K562 (cell line): ENCODE results near the gene PIK3AP1. TPM values are rescaled to one million over a fixed set of nuclear protein-coding genes. Genes with fewer than 3 reads are reported as not detected.

Source experiments
- BRD9 ChIP-seq: fragments of 450-650 bp; IDR thresholded peaks from 2 replicates; pipeline ENCODE4 v1.6.1; 2018; ENCODE audit warnings: low read depth; ENCODE audit not compliant: partially characterized antibody
- ETV1 ChIP-seq: fragments of 450-650 bp; conservative IDR thresholded peaks from 2 replicates; pipeline ENCODE4 v1.6.1; 2016; ENCODE audit warnings: missing genetic modification characterization, control low read depth, low read depth, missing compliant biosample characterization
- MBD2 ChIP-seq: sonication (generic); IDR thresholded peaks from 2 replicates; pipeline ENCODE4 v1.6.1; 2016; ENCODE audit warnings: low read depth, borderline replicate concordance
- MTA2 ChIP-seq: fragments of 450-650 bp; IDR thresholded peaks from 2 replicates; pipeline ENCODE4 v1.6.1; 2016; ENCODE audit warnings: low read depth
- MYC ChIP-seq, 2 experiments: fragments of 250-450 bp in 1 of 2; sonication (Bioruptor Pico) in 1 of 2; IDR thresholded peaks; 2 replicates each; pipeline versions ENCODE4 v1.5.1 to v1.6.1; 2012 to 2021; ENCODE audit warnings: low read depth in 2 of 2, borderline replicate concordance in 1 of 2, improper control_type of control experiment in 1 of 2, low read length in 1 of 2, mild to moderate bottlenecking in 1 of 2, moderate library complexity in 1 of 2
- NCOR1 ChIP-seq: fragments of 450-650 bp; IDR thresholded peaks from 2 replicates; pipeline ENCODE4 v1.6.1; 2016; ENCODE audit warnings: mild to moderate bottlenecking, moderate library complexity
- PML ChIP-seq: IDR thresholded peaks from 2 replicates; pipeline ENCODE4 v1.6.1; 2012; ENCODE audit warnings: low read length, inconsistent platforms
- POLR2AphosphoS5 ChIP-seq: IDR thresholded peaks from 2 replicates; pipeline ENCODE4 v1.6.1; 2011; ENCODE audit warnings: mild to moderate bottlenecking, low read depth, low read length, moderate library complexity; ENCODE audit not compliant: control insufficient read depth, insufficient read depth
- PRMT5 ChIP-seq: sonication (generic); formaldehyde crosslinking; IDR thresholded peaks from 2 replicates; pipeline ENCODE4 v1.5.0; 2020; ENCODE audit warnings: missing genetic modification reagents
- RBM34 ChIP-seq: fragments of 200-400 bp; formaldehyde crosslinking; IDR thresholded peaks from 2 replicates; pipeline ENCODE4 v1.6.1; 2018; ENCODE audit warnings: low read length, borderline replicate concordance; ENCODE audit not compliant: insufficient read depth
- SLC30A9 ChIP-seq: fragments of 250-450 bp; sonication (Bioruptor Pico); IDR thresholded peaks from 2 replicates; pipeline ENCODE4 v1.8.0; 2022; ENCODE audit warnings: mild to moderate bottlenecking, moderate library complexity
- SMAD2 ChIP-seq: fragments of 150-350 bp; IDR thresholded peaks from 2 replicates; pipeline ENCODE4 v1.6.1; 2014; ENCODE audit warnings: low read depth, mild to moderate bottlenecking, low read length
- TARDBP ChIP-seq: fragments of 450-650 bp; IDR thresholded peaks from 2 replicates; pipeline ENCODE4 v1.6.1; 2016
- TEAD4 ChIP-seq, 2 experiments: sonication (generic) in 1 of 2; formaldehyde crosslinking in 1 of 2; IDR thresholded peaks; 2 replicates each; pipeline versions ENCODE4 v1.6.1 to v1.8.0; 2012 to 2022; ENCODE audit warnings: borderline replicate concordance in 1 of 2, inconsistent platforms in 1 of 2, low read length in 1 of 2, mild to moderate bottlenecking in 1 of 2, missing genetic modification reagents in 1 of 2
- ZC3H4 ChIP-seq: sonication (generic); formaldehyde crosslinking; IDR thresholded peaks from 2 replicates; pipeline ENCODE4 v1.9.0; 2021; ENCODE audit warnings: missing genetic modification reagents, borderline replicate concordance
- ZNF217 ChIP-seq: sonication (generic); formaldehyde crosslinking; IDR thresholded peaks from 2 replicates; pipeline ENCODE4 v1.8.0; 2022; ENCODE audit warnings: mild to moderate bottlenecking, missing genetic modification reagents
- ZNF3 ChIP-seq: fragments of 250-450 bp; sonication (Bioruptor Pico); IDR thresholded peaks from 2 replicates; pipeline ENCODE4 v1.5.0; 2021; ENCODE audit warnings: mild to moderate bottlenecking, moderate library complexity
- ZNF551 ChIP-seq: fragments of 250-450 bp; sonication (Bioruptor Pico); IDR thresholded peaks from 2 replicates; pipeline ENCODE4 v1.5.0; 2021; ENCODE audit warnings: mild to moderate bottlenecking, moderate library complexity
- ZNF780A ChIP-seq: fragments of 250-450 bp; sonication (Bioruptor Pico); IDR thresholded peaks from 2 replicates; pipeline ENCODE4 v1.5.0; 2021; ENCODE audit warnings: mild to moderate bottlenecking
- polyA plus RNA-seq, 8 experiments: library from polyadenylated mRNA; depleted of rRNA in 4 of 8; stranded (reverse) in 5 of 8; unstranded in 3 of 8; fragments of >200 nt; fragmentation: Nextera tagmentation in 2 of 8; fragmentation: Illumina TruSeq in 1 of 8; extraction: Ambion mirVana in 2 of 8; extraction: Trizol in 1 of 8; gene quantifications; 2 replicates each; pipeline versions ENCODE4 v1.2.1 to v1.2.3, GENCODE V29; 2011 to 2014; ENCODE audit warnings: inconsistent platforms in 1 of 8, missing spikeins in 1 of 8
- total RNA-seq, 7 experiments: library from RNA; depleted of rRNA in 6 of 7; stranded (reverse); fragments of >200 nt in 6 of 7; fragmentation: Illumina TruSeq in 2 of 7; extraction: Trizol in 2 of 7; gene quantifications; 2 replicates each; pipeline versions ENCODE4 v1.2.1 to v1.2.3, GENCODE V29; 2011 to 2021; ENCODE audit warnings: low replicate concordance in 1 of 7
- TF ChIP-seq, protein P1 (sequence below): fragments of 450-650 bp; IDR thresholded peaks from 2 replicates; pipeline ENCODE4 v1.6.1; 2016; ENCODE audit warnings: mild to moderate bottlenecking, moderate library complexity

The PIK3AP1 gene
- total and polyA plus RNA-seq, 9 of the 15 experiments (the other 6 are each of a cell fraction or from before 2014, with no cell fraction given): 0.20 to 2.4 (median 1.4) TPM

DNA sequence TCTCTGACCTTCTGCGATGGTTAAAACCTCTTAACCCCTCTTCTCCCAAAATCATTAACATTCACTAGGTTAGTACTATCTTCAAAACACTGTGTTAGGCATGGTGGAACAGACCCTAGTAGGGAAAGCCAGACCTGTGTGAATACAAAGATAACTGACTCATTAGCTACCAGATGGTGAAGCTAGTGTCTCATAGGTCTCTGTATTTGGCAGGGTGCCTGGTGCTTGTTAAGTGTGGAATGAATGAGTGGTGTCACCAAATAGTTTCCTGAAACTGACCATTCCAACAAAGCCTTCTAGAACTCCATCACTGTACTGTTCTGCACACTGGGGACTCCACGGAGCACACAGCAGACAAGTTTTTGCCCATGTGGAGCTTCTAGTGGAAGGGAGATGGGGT is 105.8 kb downstream of the PIK3AP1 start (continued):
- TF ChIP-seq, protein P1, sequence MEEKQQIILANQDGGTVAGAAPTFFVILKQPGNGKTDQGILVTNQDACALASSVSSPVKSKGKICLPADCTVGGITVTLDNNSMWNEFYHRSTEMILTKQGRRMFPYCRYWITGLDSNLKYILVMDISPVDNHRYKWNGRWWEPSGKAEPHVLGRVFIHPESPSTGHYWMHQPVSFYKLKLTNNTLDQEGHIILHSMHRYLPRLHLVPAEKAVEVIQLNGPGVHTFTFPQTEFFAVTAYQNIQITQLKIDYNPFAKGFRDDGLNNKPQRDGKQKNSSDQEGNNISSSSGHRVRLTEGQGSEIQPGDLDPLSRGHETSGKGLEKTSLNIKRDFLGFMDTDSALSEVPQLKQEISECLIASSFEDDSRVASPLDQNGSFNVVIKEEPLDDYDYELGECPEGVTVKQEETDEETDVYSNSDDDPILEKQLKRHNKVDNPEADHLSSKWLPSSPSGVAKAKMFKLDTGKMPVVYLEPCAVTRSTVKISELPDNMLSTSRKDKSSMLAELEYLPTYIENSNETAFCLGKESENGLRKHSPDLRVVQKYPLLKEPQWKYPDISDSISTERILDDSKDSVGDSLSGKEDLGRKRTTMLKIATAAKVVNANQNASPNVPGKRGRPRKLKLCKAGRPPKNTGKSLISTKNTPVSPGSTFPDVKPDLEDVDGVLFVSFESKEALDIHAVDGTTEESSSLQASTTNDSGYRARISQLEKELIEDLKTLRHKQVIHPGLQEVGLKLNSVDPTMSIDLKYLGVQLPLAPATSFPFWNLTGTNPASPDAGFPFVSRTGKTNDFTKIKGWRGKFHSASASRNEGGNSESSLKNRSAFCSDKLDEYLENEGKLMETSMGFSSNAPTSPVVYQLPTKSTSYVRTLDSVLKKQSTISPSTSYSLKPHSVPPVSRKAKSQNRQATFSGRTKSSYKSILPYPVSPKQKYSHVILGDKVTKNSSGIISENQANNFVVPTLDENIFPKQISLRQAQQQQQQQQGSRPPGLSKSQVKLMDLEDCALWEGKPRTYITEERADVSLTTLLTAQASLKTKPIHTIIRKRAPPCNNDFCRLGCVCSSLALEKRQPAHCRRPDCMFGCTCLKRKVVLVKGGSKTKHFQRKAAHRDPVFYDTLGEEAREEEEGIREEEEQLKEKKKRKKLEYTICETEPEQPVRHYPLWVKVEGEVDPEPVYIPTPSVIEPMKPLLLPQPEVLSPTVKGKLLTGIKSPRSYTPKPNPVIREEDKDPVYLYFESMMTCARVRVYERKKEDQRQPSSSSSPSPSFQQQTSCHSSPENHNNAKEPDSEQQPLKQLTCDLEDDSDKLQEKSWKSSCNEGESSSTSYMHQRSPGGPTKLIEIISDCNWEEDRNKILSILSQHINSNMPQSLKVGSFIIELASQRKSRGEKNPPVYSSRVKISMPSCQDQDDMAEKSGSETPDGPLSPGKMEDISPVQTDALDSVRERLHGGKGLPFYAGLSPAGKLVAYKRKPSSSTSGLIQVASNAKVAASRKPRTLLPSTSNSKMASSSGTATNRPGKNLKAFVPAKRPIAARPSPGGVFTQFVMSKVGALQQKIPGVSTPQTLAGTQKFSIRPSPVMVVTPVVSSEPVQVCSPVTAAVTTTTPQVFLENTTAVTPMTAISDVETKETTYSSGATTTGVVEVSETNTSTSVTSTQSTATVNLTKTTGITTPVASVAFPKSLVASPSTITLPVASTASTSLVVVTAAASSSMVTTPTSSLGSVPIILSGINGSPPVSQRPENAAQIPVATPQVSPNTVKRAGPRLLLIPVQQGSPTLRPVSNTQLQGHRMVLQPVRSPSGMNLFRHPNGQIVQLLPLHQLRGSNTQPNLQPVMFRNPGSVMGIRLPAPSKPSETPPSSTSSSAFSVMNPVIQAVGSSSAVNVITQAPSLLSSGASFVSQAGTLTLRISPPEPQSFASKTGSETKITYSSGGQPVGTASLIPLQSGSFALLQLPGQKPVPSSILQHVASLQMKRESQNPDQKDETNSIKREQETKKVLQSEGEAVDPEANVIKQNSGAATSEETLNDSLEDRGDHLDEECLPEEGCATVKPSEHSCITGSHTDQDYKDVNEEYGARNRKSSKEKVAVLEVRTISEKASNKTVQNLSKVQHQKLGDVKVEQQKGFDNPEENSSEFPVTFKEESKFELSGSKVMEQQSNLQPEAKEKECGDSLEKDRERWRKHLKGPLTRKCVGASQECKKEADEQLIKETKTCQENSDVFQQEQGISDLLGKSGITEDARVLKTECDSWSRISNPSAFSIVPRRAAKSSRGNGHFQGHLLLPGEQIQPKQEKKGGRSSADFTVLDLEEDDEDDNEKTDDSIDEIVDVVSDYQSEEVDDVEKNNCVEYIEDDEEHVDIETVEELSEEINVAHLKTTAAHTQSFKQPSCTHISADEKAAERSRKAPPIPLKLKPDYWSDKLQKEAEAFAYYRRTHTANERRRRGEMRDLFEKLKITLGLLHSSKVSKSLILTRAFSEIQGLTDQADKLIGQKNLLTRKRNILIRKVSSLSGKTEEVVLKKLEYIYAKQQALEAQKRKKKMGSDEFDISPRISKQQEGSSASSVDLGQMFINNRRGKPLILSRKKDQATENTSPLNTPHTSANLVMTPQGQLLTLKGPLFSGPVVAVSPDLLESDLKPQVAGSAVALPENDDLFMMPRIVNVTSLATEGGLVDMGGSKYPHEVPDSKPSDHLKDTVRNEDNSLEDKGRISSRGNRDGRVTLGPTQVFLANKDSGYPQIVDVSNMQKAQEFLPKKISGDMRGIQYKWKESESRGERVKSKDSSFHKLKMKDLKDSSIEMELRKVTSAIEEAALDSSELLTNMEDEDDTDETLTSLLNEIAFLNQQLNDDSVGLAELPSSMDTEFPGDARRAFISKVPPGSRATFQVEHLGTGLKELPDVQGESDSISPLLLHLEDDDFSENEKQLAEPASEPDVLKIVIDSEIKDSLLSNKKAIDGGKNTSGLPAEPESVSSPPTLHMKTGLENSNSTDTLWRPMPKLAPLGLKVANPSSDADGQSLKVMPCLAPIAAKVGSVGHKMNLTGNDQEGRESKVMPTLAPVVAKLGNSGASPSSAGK: no peak
- TF ChIP-seq PML (no peak), SLC30A9 (CRISPR knock-in tag) (no peak), BRD9 (no peak), MBD2 (no peak), PRMT5 (CRISPR knock-in tag) (no peak), ETV1 (tag) (no peak), SMAD2 (no peak), MYC (IDR thresholded peaks at IDR 0.05; ENCODE audit: low read depth, low read length) (no peak), MYC (CRISPR knock-in tag; IDR thresholded peaks at IDR 0.05; ENCODE audit: borderline replicate concordance, low read depth) (no peak), NCOR1 (peak; percentile 64), ZNF3 (no peak), ZC3H4 (CRISPR knock-in tag) (no peak), POLR2AphosphoS5 (peak; percentile 59; the same call in 1 of the 2 replicates), ZNF780A (no peak), TARDBP (no peak), ZNF551 (CRISPR knock-in tag) (no peak), MTA2 (no peak), ZNF217 (CRISPR knock-in tag) (no peak), TEAD4 (IDR thresholded peaks at IDR 0.05; ENCODE audit: low read length) (peak; percentile 76), TEAD4 (CRISPR knock-in tag; IDR thresholded peaks at IDR 0.05; ENCODE audit: borderline replicate concordance) (no peak), RBM34 (no peak)
